GM12891 (cell line): ENCODE data around the gene NIN.

Source experiments
- PAX5 ChIP-seq: IDR thresholded peaks from 2 replicates; pipeline ENCODE4 v1.6.1; 2011; ENCODE audit warnings: low read length, moderate library complexity, mild to moderate bottlenecking; ENCODE audit not compliant: insufficient read depth, severe bottlenecking
- POLR2A ChIP-seq: IDR thresholded peaks from 2 replicates; pipeline ENCODE4 v1.6.1; 2011; ENCODE audit warnings: low read depth, low read length, control low read depth
- POU2F2 ChIP-seq: IDR thresholded peaks from 2 replicates; pipeline ENCODE4 v1.6.1; 2011; ENCODE audit warnings: low read depth, mild to moderate bottlenecking, control low read depth, low read length, moderate library complexity
- SPI1 ChIP-seq: IDR thresholded peaks from 2 replicates; pipeline ENCODE4 v1.6.1; 2011; ENCODE audit warnings: low read depth, low read length, control low read depth
- TAF1 ChIP-seq: IDR thresholded peaks from 2 replicates; pipeline ENCODE4 v1.6.1; 2011; ENCODE audit warnings: low read depth, low read length, control low read depth

GRCh38 chr14:50845166-50845565 is 14.2 kb upstream of the NIN start:
- TF ChIP-seq PAX5 = no peak
- TF ChIP-seq POLR2A = no peak
- TF ChIP-seq SPI1 = no peak
- TF ChIP-seq TAF1 = no peak
- no peak for TF ChIP-seq POU2F2
